VCaP (cell line): ENCODE measurements around the gene TMEM205.

Experiments used
- H3K27ac ChIP-seq: fragments of 450-650 bp; 2 replicates; pipeline ENCODE4 v1.5.1; 2017
- CTCF ChIP-seq: fragments of 450-650 bp; conservative IDR thresholded peaks from 2 replicates; pipeline ENCODE4 v1.5.1; 2017; ENCODE audit warnings: mild to moderate bottlenecking, moderate library complexity

The TMEM205 gene

DNA sequence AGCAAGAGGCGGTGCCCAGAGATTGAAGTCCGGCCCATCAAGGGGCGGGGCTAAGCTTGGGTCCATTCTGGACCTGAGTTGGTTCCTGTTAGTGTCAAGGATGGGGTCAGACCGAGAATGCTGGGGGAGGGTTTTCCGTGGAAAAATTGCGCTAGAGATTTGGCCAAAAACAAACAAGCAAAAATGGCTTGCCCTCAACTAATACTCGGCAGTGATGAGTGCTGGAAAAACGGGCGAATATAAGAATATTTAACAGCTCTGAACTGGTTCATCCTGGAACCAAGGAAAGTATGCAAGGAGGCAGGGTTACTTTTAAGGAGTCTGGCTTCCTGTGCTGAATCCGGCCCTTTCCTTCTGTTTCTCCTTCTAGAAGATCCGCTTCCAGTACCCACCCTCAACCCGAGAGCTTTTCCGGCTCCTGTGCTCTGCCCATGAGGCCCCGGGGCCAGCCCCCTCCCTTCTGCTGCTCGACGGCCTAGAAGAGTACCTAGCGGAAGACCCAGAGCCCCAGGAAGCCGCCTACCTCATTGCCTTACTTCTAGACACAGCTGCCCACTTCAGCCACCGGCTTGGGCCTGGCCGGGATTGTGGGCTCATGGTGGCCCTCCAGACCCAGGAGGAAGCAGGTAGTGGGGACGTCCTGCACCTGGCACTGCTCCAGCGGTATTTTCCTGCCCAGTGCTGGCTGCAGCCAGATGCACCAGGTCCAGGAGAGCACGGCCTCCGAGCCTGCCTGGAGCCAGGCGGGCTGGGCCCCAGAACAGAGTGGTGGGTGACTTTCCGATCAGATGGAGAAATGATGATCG is 29.3 kb upstream of the TMEM205 start:
- TF ChIP-seq CTCF, result no peak
- peak overlapping the region; percentile 93 for H3K27ac ChIP-seq

GRCh38 chr19:11374433-11375142 is 28.5 kb upstream of the TMEM205 start, which contains the start of gene SWSAP1:
TSS of gene SWSAP1 (plus strand) at chr19:11374666. CDS start at chr19:11374681, 15 bp downstream.
- H3K27ac ChIP-seq, result peak within 1 kb of the TSS; percentile 93
- TF ChIP-seq CTCF, result no peak

- no peak for TF ChIP-seq CTCF
- peak overlapping the region; percentile 93 for H3K27ac ChIP-seq
Measured at GRCh38 chr19:11373885-11374432, 27.9 kb upstream of the TMEM205 start.

DNA sequence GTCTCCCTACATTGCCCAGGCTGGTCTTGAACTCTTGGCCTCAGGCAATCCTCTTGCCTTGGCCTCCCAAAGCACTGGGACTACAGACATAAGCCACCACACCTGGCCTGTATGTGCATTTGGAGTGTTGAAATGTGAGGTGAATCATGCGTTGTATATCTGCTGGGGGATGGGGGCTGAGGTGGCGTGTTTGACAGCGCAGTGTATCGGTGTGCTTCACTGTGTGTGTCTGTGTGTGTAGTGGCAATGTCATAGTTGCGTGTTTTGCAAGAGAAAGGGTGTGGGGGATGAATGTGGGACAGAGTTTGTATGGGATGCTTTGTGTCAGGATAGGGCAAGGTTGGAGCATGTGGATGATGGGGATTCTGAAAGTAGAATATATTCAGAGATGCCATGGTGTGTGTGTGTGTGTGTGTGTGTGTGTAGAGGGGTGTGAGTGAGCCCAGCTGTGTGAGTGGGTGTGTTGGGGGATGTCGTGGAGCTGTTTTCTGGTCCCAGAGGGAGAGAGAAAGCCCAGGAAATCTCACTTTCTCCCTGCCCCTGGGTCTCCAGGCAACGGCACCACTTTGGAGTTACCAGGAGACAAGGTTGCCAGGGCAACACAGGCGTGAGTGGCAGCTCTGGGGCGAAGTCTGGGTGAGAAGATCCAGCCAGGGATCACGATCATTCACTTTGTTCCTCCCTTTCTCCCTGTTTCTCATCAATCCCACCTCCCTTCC is 27.3 kb upstream of the TMEM205 start:
- peak overlapping the region; percentile 93 for H3K27ac ChIP-seq
- TF ChIP-seq CTCF, result no peak

GRCh38 chr19:11370744-11371143 is 24.7 kb upstream of the TMEM205 start:
- TF ChIP-seq CTCF, result no peak
- no peak overlapping the region for H3K27ac ChIP-seq

DNA sequence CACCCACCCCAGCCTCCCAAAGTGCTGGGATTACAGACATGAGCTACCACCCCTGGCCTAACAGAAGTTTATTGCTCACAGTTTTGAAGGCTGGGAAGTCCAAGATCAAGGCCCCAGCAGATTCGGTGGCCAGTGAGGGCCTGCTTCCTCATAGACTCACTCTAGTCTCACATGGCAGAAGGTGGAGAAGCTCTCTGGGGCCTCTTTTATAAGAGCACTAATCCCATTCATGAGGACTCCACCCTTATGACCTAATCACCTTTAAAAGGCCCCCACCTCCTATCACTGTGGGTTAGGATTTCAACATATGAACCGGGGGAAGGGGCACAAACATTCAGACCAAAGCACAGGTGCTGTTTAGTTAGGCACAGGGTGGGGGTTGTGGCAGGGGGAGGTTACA is 21.5 kb upstream of the TMEM205 start:
- TF ChIP-seq CTCF, result no peak
- no peak overlapping the region for H3K27ac ChIP-seq
